Fibroblast of pulmonary artery (primary cell): Measurements from ENCODE around the gene SLC44A3.

Experiments used
- DNase-seq: peaks from one replicate; pipeline ENCODE4 v3.0.0-alpha.2; 2010; ENCODE audit warnings: low read depth
- H3K4me3 ChIP-seq: replicated peaks from 2 replicates; pipeline ENCODE4 v1.5.1; 2011; ENCODE audit warnings: low read depth, mild to moderate bottlenecking, control low read depth, low read length, moderate library complexity
- TF ChIP-seq, protein P1 (sequence below): IDR thresholded peaks from 2 replicates; pipeline ENCODE4 v1.5.1; 2011; ENCODE audit warnings: mild to moderate bottlenecking, control low read depth, low read length, inconsistent platforms; ENCODE audit errors: missing control alignments

Gene SLC44A3

DNA sequence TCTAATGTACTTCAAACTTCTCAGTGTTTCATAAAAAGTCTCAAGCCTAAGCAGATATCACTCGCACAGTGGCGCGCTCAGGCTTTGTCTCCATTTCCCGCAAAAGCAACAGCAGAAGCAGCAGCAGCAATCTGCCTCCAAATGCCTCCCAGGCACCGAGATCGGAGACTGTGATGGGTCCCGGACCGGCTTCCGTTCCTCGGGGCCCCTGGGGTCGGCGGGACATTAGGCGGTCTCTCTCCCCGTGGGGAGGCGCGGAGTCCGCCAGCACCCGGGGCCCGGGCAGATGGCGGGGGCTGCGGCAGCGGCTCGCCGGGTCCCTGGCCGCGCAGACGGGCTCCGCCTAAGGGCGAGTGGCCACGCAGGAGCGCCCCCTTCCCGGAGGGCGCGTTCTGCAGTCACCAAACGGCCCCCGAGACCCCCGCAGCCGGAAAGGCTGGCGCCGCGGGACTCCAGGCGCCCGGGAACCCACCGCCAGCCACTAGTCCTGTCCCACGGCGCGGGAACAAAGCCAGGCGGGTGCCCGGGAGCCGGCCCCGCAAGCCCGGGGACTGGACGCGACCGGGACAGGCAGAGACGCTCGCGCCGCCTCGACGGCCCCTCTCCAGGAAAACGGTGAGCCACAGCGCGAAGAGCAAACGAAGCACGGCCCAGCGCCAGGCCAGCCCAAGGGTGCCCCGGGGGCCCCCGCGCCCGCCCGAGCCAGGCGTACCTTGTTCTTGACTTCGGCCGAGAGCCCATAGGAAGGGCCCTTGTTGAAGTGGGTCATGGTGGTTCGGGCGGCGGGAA lies 106.2 kb downstream of the SLC44A3 start:
- peak overlapping the region; percentile 93 for H3K4me3 ChIP-seq
- TF ChIP-seq, protein P1, sequence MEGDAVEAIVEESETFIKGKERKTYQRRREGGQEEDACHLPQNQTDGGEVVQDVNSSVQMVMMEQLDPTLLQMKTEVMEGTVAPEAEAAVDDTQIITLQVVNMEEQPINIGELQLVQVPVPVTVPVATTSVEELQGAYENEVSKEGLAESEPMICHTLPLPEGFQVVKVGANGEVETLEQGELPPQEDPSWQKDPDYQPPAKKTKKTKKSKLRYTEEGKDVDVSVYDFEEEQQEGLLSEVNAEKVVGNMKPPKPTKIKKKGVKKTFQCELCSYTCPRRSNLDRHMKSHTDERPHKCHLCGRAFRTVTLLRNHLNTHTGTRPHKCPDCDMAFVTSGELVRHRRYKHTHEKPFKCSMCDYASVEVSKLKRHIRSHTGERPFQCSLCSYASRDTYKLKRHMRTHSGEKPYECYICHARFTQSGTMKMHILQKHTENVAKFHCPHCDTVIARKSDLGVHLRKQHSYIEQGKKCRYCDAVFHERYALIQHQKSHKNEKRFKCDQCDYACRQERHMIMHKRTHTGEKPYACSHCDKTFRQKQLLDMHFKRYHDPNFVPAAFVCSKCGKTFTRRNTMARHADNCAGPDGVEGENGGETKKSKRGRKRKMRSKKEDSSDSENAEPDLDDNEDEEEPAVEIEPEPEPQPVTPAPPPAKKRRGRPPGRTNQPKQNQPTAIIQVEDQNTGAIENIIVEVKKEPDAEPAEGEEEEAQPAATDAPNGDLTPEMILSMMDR, result peak; percentile 27
- peak; percentile 64 for DNase-seq

DNA sequence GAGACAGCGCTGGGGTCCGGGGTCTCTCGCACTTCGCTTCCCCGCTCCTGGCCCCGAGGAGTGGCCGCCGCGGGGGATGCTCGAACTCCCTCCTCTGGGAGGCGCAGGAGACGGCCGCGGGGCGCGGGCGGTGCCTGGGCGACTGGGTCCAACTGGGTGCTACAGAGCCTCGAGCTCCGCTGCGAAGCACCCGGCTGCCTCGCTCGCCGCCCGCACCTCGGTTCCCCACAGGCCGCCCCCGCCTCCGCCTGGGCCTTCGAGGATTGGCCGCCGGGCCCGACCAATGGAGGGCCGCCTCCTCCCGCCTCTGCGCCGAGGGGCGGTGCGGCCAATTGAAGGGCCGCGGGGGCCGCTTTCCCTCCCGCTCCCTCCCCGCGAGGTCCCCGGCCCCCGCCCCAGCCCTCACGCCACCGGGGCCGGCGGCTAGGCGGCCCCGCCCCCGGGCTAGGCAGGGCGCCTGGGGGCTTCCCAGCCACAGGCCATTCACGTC lies 106.8 kb downstream of the SLC44A3 start, which contains the start of gene CNN3:
Gene CNN3, minus strand, starts transcription at position 196 of the 490 bp plus-strand sequence. CDS start 216 bp downstream, outside the sequence.
- peak; percentile 95 for DNase-seq
- peak within 1 kb of the TSS; percentile 93 for H3K4me3 ChIP-seq
- TF ChIP-seq, protein P1, result peak; percentile 1

DNA sequence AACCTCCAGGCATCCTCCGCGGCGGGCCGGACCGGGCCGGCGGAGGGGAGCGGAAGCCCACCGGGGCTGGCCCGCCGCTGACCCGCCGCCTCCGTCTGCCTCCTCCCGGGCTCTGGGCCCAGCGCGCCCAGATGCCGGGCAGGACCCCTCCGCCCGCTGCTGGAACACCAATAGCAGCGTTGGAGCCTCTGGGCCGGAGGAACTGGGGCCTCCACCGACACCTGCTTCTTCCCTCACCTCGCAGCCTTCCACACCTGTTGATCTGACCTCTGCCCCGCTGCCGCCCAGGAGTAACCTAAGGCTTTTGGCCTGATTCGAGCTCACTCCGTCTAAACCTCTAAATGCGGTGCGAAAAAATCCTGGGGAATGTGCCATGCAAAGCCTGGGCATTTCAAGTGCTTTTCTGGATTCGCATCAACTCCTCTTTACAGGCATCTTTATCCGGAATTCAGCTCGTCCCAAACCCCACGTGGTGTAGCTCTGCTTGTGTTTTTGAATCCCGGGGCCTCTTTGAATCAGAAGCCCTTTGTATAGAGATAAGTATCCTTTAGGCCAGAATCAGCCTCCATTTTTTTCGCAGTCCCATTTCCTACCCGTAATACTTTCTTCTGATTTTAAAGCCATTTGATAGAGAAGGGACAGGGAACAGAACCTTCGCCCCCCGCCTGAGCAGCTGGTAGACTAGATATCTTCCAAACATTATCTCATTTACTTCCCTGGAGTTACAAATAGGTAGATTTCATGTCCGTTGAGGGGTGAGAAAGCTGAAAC lies 107.4 kb downstream of the SLC44A3 start:
- TF ChIP-seq, protein P1, result no peak
- DNase-seq, result peak; percentile 58
- peak overlapping the region; percentile 57 for H3K4me3 ChIP-seq

DNA sequence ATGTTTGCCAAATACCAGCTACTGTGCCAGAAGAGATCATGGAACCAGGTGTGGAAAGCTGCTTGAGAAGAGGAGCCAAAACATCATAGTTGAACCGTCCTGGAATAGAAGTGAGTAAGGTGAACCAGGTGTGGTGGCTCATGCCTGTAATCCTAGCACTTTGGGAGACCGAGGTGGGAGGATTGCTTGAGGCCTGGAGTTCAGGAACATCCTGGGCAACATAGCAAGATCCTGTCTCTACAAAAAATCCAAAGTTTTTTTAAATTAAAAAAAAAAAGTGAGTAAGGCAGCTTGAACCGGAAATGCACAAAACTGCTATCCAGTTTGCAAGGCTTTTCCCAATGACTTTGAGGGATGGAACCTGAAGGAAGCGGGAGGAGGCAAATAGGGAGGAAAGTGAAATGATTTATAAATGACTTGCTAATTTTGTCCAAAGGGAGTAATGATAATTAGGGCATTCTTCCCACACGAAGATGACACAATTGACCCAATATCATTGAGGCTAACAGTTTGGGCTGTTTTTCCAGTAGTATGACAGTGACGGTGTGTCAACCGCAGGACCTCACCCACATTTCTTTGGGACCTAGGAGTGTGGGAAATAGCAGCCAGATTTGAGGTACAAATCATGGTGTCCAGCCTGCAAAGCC lies 108.3 kb downstream of the SLC44A3 start:
- H3K4me3 ChIP-seq, result no peak overlapping the region
- no peak for DNase-seq

DNA sequence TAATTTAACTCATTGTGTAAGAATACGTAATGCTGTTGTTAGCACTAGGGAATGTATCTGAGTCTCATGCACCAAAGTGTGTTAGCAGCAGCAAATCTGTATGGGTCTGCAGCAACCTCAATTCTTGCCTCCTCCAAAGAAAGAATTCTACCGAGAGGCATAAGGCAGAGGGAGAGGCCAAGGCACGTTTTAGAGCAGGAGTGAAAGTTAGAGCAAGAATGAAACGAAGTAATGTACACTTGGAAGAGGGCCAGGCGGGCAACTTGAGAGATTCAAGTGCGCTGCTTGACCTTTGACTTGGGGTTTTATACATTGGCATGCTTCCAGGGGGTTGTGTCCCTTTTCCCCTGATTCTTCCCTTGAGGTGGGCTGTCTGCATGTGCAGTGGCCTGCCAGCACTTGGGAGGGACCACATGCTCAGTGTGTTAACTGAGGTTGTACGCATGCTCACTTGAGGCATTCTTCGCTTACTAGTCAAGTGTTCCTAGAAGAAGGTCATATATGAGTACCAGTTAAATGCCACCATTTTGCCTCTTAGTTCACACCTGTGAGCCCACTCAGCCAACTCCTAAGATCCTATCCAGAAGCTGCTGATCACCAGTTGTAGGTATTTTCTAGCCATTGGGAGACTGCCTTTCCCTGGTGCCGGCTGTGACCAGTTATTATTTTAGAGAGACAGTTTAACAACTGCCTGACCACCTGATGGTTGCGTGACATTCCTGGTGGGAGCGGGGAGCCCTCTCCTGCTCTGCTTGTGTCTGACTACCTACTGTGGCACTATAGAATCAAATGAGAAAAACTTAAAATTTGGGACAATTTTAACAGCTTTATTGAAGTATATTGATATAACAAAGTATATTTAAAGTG lies 109.4 kb downstream of the SLC44A3 start:
- H3K4me3 ChIP-seq, result no peak overlapping the region
- TF ChIP-seq, protein P1, result no peak

More for the DNA sequence above, 108.3 kb downstream of the SLC44A3 start:
- TF ChIP-seq, protein P1, result no peak

DNA sequence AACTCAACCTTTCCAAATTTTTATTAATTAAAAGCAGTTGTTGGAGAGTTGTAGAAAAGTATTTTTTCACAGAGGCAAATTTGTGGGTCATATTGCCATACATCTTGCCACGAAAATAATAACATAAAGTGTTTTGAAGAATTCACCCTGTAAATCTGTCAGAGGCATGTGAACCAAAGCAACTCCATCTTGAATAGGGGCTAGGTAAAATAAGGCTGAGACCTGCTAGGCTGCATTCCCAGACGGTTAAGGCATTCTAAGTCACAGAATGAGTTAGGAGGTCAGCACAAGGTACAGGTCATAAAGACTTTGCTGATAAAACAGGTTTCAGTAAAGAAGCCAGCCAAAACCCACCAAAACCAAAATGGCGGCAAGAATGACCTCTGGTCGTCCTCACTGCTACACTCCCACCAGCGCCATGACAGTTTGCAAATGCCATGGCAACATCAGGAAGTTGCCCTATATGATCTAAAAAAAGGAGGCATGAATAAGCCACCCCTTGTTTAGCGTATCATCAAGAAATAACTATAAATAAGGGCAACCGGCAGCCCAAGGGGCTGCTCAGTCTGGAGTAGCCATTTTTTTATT lies 111.2 kb downstream of the SLC44A3 start:
- no peak for DNase-seq
- TF ChIP-seq, protein P1, result no peak

More for the DNA sequence above, 109.4 kb downstream of the SLC44A3 start:
- no peak for DNase-seq

More for the DNA sequence above, 111.2 kb downstream of the SLC44A3 start:
- H3K4me3 ChIP-seq, result no peak overlapping the region
